GM12875 (cell line): ENCODE measurements around the gene MCOLN1.
A peak's percentile ranks its signal among the peaks of the same experiment; 100 is the strongest.

Experiments used
- H3K4me3 ChIP-seq: one replicate; pipeline ENCODE4 v1.5.1; 2011; ENCODE audit warnings: low read depth, low read length, control low read depth
- TF ChIP-seq, protein P1 (sequence below): IDR thresholded peaks from 2 replicates; pipeline ENCODE4 v1.5.1; 2011; ENCODE audit warnings: low read depth, mild to moderate bottlenecking, control low read depth, inconsistent platforms, low read length, moderate library complexity, borderline replicate concordance; ENCODE audit not compliant: insufficient read depth

MCOLN1 gene

DNA sequence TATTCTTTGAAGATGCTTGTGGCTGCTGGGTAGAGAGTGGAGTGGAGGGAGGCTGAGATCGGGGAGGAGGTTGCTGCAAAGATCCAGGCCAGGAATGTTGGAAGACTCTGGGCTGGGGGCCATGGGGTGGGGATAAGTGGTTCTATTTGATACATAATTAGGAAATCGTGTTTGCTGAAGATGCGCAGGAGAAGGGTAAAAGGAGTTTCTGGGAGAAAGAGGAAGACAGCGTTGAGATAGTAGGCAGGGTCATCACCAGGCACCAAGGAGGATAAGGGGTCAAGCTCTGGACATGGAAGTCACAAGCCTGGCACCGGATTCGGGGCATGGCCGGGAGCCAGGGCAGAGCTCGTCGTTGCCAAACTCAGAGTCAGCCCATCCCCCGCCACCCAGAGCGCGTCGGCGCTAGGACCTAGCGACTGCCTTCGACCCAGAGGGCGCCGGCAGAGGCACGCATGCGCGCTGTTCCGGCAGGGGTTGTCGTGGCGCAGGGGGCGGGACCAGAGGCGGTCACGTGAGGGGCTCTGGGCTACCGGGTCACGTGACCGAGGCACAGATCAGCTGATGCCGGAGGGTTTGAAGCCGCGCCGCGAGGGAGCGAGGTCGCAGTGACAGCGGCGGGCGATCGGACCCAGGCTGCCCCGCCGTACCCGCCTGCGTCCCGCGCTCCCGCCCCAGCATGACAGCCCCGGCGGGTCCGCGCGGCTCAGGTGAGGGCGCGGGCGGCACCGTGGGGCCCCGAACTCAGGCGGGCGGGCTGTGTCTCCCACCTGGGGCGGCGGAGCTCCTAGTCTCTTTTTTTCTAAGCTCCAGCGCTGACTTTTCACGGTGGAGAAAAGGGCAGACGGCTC lies at the start of gene MCOLN1:
TSS of gene MCOLN1 (plus strand) at position 553 of the 851 bp plus-strand sequence. CDS start at position 680, 127 bp downstream.
- TF ChIP-seq, protein P1, sequence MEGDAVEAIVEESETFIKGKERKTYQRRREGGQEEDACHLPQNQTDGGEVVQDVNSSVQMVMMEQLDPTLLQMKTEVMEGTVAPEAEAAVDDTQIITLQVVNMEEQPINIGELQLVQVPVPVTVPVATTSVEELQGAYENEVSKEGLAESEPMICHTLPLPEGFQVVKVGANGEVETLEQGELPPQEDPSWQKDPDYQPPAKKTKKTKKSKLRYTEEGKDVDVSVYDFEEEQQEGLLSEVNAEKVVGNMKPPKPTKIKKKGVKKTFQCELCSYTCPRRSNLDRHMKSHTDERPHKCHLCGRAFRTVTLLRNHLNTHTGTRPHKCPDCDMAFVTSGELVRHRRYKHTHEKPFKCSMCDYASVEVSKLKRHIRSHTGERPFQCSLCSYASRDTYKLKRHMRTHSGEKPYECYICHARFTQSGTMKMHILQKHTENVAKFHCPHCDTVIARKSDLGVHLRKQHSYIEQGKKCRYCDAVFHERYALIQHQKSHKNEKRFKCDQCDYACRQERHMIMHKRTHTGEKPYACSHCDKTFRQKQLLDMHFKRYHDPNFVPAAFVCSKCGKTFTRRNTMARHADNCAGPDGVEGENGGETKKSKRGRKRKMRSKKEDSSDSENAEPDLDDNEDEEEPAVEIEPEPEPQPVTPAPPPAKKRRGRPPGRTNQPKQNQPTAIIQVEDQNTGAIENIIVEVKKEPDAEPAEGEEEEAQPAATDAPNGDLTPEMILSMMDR, result no peak
- peak within 1 kb of the TSS; percentile 67 for H3K4me3 ChIP-seq

DNA sequence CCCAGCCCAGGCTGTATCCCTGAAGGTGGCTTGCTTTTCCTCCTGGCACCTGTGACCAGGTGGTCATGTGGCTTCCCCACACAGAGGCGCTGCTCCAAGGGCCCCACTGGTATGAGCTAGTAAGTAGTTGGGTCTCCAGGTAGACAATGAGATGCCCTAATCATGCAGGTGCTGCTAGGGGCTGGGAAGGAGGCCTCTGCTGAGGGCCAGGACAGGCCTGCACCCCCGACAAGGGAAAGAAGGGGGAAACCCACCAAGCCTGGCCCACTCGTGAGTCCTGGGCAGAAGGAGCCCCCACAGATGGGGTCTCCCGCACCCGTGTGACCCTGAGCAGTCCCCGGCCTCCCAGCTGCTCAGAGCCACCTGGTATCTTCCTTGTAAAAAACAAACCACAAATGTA lies 46.8 kb upstream of the MCOLN1 start:
- TF ChIP-seq, protein P1, result no peak
- H3K4me3 ChIP-seq, result no peak overlapping the region

- no peak overlapping the region for H3K4me3 ChIP-seq
- TF ChIP-seq, protein P1, result no peak
Observed at GRCh38 chr19:7476241-7476640, 46.2 kb upstream of the MCOLN1 start.

DNA sequence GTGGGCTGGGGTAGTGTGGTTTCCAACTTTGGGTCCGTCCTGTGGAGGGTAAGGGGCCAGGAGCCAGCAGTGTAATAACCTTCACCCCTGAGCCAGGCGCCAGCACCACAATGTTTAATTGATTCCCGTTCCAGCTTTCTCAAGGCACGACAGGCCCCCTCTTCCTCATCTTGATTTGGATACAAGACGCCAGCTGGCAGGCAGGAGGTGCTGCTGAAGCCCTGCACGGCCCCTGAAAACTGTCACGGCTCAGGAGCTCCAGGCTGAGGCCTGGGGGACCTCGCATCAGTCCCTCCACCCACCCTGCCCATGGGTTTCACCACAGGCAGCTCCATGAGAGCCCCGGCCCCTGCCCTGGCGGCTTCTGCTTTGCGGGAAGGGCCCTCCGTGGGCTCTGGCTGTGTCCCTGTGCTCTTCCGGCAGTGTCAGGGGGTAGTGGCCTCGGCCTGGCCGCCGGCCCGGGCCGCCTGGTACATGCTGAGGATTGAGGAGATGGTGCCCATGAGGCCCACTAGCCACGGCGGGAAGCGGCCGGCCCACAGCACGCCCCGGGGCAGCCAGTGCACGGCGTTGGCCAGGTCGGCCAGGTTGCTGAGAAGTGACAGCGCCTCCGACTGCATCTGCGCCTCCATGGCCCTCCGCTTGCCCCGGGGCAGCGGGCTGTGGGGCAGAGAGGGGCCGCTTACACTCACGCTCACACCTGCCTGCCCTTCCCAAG lies 45.5 kb upstream of the MCOLN1 start:
- H3K4me3 ChIP-seq, result no peak overlapping the region
- TF ChIP-seq, protein P1, result no peak

DNA sequence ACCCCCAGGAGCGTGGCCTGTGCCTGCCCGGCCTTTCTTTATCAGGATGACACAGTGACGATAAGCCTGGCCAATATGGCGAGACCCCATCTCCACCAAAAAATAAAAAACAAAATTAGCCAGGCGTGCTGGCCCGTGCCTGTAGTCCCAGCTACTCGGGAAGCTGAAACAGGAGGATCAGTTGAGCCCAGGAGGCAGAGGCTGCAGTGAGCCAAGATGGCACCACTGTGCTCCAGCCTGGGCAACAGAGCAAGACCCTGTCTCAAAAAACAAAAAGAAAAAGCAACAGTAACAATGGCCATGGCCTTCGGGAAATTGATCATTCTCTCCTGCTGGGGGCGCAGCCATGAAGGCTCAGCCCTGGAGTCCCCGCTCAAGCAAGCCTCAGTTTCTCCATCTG lies 44.7 kb upstream of the MCOLN1 start:
- H3K4me3 ChIP-seq, result no peak overlapping the region
- TF ChIP-seq, protein P1, result no peak

- TF ChIP-seq, protein P1, result no peak
- H3K4me3 ChIP-seq, result no peak overlapping the region
Observed at GRCh38 chr19:7478173-7478842, 44.1 kb upstream of the MCOLN1 start.
